HG03196 (cell line): ENCODE results near the gene ZBTB11.
"Not testable (repeated sequence)": the region's sequence is repeated elsewhere in the genome, so short reads cannot be mapped to it uniquely, and the experiment has no call there.

Experiments
- ATAC-seq: cut with Tn5 transposase; IDR thresholded peaks from one replicate; pipeline ENCODE4 v1.9.1; 2021; ENCODE audit not compliant: unreplicated experiment

The ZBTB11 gene

DNA sequence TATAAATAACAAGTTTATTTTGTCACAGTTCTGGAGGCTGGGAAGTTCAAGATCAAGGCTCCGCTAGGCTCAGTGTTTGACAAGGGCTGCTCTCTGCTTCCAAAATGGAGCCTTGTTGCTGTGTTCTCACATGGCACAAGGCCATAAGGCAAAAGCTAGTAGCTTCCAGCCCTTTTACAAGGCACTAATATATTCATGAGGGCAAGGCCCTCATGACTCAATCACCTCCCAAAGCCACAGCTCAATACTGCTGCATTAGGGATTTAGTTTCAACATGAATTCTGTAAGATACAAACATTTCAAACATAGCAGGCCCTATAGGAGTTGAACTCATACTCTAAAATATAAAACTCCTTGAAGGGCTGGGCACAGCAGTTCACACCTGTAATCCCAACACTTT is 30.2 kb downstream of the ZBTB11 start:
- ATAC-seq, result no peak

- no peak for ATAC-seq
Observed at GRCh38 chr3:101643861-101644613, 32.9 kb downstream of the ZBTB11 start.

DNA sequence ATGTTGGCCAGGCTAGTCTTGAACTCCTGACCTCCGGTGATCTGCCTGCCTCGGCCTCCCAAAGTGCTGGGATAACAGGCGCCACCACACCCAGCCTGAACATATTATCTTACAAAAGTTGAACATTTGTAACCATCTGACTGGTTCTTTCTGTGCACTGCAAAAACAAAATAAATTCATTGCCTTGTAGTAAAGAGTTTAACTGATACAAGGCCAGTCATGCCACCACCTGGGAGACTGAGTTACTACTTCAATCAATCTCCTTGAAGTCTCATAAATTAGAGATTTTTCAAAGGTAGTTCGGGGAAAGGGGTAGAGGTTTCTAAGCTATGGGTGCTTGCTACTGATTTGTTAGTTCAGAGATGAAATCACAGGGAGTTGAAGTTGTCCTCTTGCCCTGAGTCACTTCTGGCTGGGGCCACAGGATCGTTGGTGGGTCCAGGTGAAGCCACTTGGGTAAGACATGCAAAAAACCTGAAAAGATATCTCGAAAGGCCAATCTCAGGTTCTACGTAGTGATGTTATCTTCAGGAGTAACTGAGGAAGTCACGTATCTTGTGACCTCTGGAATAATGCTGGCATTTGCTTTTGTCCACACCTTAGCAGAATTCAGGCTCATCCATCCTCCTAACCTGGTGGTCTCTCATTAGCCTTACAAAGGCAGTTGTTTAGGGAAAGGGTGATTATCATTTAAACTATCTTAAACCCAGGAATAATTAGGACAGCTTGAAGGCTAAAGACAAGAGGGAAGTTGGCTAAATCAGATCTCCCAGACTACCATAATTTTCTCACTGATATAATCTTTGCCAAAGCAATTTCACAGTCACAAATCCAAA is 33.7 kb downstream of the ZBTB11 start:
- ATAC-seq, result no peak

GRCh38 chr3:101642441-101642840 is 34.5 kb downstream of the ZBTB11 start:
- ATAC-seq, result no peak

GRCh38 chr3:101641397-101642115 is 35.4 kb downstream of the ZBTB11 start:
- not testable (repeated sequence) for ATAC-seq

DNA sequence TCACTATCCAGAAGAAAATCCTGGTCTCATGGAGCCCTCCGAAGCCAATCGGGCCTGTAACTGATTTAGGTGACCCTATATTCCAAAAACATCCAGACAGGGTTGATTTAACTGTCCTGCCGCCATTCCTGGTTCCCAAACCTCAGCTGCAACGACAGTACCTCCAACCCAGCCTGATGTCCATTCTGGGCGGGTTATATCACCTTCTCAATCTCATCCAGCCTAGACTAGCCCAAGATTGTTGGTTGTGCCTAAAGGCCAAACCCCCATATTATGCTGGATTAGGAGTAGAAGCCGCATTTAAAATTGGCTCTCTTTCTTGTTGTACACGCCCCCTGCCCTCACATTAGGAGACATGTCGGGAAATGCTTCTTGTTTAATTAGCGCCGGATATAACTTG is 36.7 kb downstream of the ZBTB11 start:
- no peak for ATAC-seq

GRCh38 chr3:101639280-101639963 is 37.5 kb downstream of the ZBTB11 start:
- ATAC-seq, result no peak

- no peak for ATAC-seq
Observed at GRCh38 chr3:101638261-101638745, 38.6 kb downstream of the ZBTB11 start.

DNA sequence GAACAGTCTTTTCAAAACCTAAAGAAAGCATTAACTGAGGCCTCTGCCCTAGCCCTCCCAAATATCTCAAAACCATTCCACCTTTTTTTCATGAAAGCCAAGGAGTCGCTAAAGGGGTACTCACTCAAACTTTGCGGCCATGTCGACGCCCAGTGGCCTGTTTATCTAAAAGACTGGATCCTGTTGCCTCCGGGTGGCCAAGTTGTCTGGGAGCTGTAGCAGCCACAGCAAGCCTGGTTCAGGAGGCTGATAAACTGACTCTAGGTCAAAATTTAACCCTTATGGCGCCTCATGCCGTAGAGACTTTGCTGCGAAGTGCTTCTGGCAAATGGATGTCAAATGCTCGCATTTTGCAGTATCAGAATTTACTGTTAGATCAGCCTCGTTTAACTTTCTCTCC is 39.5 kb downstream of the ZBTB11 start:
- no peak for ATAC-seq

DNA sequence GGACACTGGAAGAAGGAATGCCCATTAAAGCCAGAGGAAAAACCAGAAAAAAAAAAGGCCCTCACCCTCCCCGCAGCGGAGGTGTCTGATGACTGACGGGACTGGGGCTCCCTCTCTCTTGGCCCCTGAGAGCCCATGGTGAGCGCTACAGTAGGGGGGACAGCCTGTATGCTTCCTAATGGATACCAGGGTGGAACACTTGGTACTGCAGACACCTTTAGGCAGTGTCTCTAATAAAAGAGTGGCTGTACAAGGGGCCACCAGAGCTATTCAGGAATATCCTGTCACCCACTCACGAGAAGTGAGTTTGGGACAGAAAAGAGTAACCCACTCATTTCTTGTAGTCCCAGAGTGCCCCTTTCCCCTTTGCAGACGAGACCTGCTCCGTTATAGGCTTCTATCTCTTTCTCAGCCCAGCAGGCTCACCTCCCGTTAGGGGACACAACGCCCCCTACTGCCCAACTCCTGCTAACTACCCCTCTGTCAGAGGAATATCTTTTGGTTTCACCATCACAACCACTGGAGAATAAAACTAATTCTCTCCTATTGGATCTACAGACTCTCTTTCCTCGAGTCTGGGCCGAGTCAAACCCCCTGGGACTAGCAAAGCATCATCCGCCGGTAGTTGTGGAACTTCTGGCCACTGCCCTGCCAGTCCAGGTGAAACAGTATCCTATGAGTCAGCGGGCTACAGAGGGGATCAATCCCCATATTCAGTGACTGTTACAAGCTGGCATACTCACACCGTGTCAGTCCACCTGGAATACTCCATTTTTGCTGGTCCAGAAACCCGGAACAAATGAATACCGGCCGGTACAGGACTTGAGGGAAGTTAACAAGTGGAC is 40.8 kb downstream of the ZBTB11 start:
- ATAC-seq, result no peak

DNA sequence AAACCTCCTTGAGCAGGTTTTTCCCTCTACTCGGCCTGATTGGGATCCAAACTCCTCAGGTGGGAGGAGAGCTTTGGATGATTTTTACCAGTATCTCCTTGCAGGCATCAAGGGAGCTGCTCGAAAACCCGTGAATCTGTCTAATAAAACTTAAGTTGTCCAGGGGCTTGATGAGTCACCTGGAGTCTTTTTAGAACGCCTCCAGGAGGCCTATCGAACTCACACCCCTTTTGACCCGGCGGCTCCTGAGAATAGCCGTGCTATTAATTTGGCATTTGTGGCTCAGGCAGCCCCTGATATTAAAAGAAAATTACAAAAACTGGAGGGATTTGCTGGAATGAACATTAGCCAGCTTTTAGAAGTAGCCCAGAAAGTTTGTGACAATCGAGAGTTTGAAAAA is 41.6 kb downstream of the ZBTB11 start:
- no peak for ATAC-seq

- ATAC-seq, result no peak
Observed at GRCh38 chr3:101634591-101635196, 42.2 kb downstream of the ZBTB11 start.

- ATAC-seq, result no peak
Observed at GRCh38 chr3:101633186-101633585, 43.7 kb downstream of the ZBTB11 start.

GRCh38 chr3:101632586-101632985 is 44.3 kb downstream of the ZBTB11 start:
- no peak for ATAC-seq

- ATAC-seq, result not testable (repeated sequence)
Observed at GRCh38 chr3:101631959-101632358, 45.0 kb downstream of the ZBTB11 start.

GRCh38 chr3:101631098-101631796 is 45.7 kb downstream of the ZBTB11 start:
- ATAC-seq, result no peak

DNA sequence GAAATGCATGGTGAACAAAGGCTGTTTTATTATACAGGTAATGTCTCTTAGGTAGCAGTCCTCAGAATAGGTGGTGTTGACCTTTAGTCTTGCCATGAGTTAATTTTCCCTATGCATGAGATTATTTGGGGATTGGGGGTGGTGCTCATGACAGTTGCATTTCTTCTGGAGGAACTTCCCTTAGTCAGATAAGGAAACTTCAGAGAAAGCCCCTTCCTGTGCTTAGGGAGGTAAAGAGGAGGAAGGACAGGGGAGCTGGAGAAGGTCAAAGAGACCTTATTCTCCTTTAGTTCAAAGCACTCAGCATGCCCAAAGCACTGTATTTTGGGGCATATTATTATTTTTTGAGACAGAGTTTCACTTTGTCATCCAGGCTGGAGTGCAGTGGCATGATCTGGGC is 47.7 kb downstream of the ZBTB11 start:
- ATAC-seq, result no peak

GRCh38 chr3:101625879-101626278 is 51.1 kb downstream of the ZBTB11 start:
- ATAC-seq, result no peak

- ATAC-seq, result no peak
Observed at GRCh38 chr3:101624857-101625256, 52.1 kb downstream of the ZBTB11 start.
